Prostate gland (tissue), 2 donors: Measurements from ENCODE around the gene TRAF3.

ENCODE experiments used
- CTCF ChIP-seq, 4 experiments: fragments of 200-600 bp in 2 of 4; fragments of 450-650 bp in 2 of 4; sonication (generic) in 2 of 4; IDR thresholded peaks; 1 replicate in 3 of 4; 2 replicates in 1 of 4; pipeline ENCODE4 v1.5.1; 2016 to 2019; ENCODE audit warnings: antibody characterized with exemption in 4 of 4, mild to moderate bottlenecking in 2 of 4, moderate library complexity in 2 of 4
- POLR2A ChIP-seq: fragments of 450-650 bp; IDR thresholded peaks from one replicate; pipeline ENCODE4 v1.6.1; 2016; ENCODE audit warnings: antibody characterized with exemption, mild to moderate bottlenecking
- POLR2AphosphoS5 ChIP-seq: sonication (generic); formaldehyde crosslinking; IDR thresholded peaks from one replicate; pipeline ENCODE4 v1.6.1; 2017; ENCODE audit warnings: antibody characterized with exemption

- no peak for TF ChIP-seq CTCF (IDR thresholded peaks at IDR 0.05)
- TF ChIP-seq POLR2AphosphoS5, result peak; percentile 13
- TF ChIP-seq POLR2A, result no peak
These were observed 151.4 kb downstream of the TRAF3 start for GRCh38 chr14:102928412-102929240.
